ENCODE data around the gene ATP13A2. TPM values are rescaled to one million over a fixed set of nuclear protein-coding genes. Genes with fewer than 3 reads are reported as not detected.

The ATP13A2 gene
- total and polyA plus RNA-seq, 8 donors, result 11.1 to 249 (median 24.8) TPM

- H3K4me3 ChIP-seq, result no peak overlapping the region
- H3K27ac ChIP-seq, result no peak overlapping the region
- DNase-seq, result no peak
- H3K4me1 ChIP-seq, result peaks cover 5 to 17% (median 9%) of the 10 kb centered on the region in 4 donors
- H3K27me3 ChIP-seq, result no peaks in the 10 kb centered on the region
- intact Hi-C loops (cut with DNase I; ENCODE audit: low total_unique reads), result loop anchor here (10.0 kb wide), 1 partner anchor 65 kb away; no protein-coding TSS in a partner anchor
- WGBS, 5 donors, result 82 to 86% (median 84%) methylated on average over 4 of the region's 4 CpGs
- TF ChIP-seq POLR2A (IDR thresholded peaks at IDR 0.05), result no peak
- no peak for TF ChIP-seq CTCF (IDR thresholded peaks at IDR 0.05)
- no peak for TF ChIP-seq POLR2AphosphoS5 (IDR thresholded peaks at IDR 0.05)
- no peak for TF ChIP-seq EP300 (IDR thresholded peaks at IDR 0.05)
- peaks cover 44 to 96% (median 93%) of the 10 kb centered on the region in 4 donors for H3K36me3 ChIP-seq
- no peaks in the 10 kb centered on the region for H3K9me3 ChIP-seq
These were observed 18.5 kb upstream of the ATP13A2 start for GRCh38 chr1:17030206-17030605.

- Histone ChIP-seq H3K4me3 (no peak overlapping the region), H3K36me3 (peaks cover 54 to 100% (median 100%) of the 10 kb centered on the region in 4 donors), H3K9me3 (no peaks in the 10 kb centered on the region), H3K27me3 (no peaks in the 10 kb centered on the region), H3K27ac (peak overlapping the region in 2 of 5 donors; percentile 26 to 52), H3K4me1 (peaks cover 5 to 17% (median 9%) of the 10 kb centered on the region in 4 donors)
- TF ChIP-seq EP300 (IDR thresholded peaks at IDR 0.05) (no peak), POLR2A (IDR thresholded peaks at IDR 0.05) (no peak), POLR2AphosphoS5 (IDR thresholded peaks at IDR 0.05) (no peak), CTCF (IDR thresholded peaks at IDR 0.05) (no peak)
- intact Hi-C loops (cut with DNase I; ENCODE audit: low total_unique reads), result no loop called here
- no peak for DNase-seq
- 77 to 81% (median 79%) methylated on average over 5 of the region's 5 CpGs for WGBS, 5 donors
These were observed 17.0 kb upstream of the ATP13A2 start for GRCh38 chr1:17028662-17029188.

- Histone ChIP-seq H3K4me1 (peaks cover 5 to 17% (median 9%) of the 10 kb centered on the region in 4 donors), H3K9me3 (no peaks in the 10 kb centered on the region), H3K27ac (peak overlapping the region in 2 of 5 donors; percentile 26 to 48), H3K4me3 (no peak overlapping the region), H3K36me3 (peaks cover 60 to 100% (median 100%) of the 10 kb centered on the region in 4 donors), H3K27me3 (no peaks in the 10 kb centered on the region)
- TF ChIP-seq CTCF (IDR thresholded peaks at IDR 0.05), result no peak
- no peak for TF ChIP-seq EP300 (IDR thresholded peaks at IDR 0.05)
- no peak for TF ChIP-seq POLR2AphosphoS5 (IDR thresholded peaks at IDR 0.05)
- TF ChIP-seq POLR2A (IDR thresholded peaks at IDR 0.05), result no peak
- WGBS, 5 donors, result 25 to 40% (median 35%) methylated on average over 2 of the region's 2 CpGs
- peak in 1 of 2 donors; percentile 63 for DNase-seq
- intact Hi-C loops (cut with DNase I; ENCODE audit: low total_unique reads), result no loop called here
These were observed 16.2 kb upstream of the ATP13A2 start for GRCh38 chr1:17027900-17028299.

- TF ChIP-seq POLR2AphosphoS5 (IDR thresholded peaks at IDR 0.05) (no peak), EP300 (IDR thresholded peaks at IDR 0.05) (no peak), CTCF (IDR thresholded peaks at IDR 0.05) (no peak), POLR2A (IDR thresholded peaks at IDR 0.05) (no peak)
- Histone ChIP-seq H3K36me3 (peaks cover 60 to 100% (median 100%) of the 10 kb centered on the region in 4 donors), H3K4me1 (peaks cover 5 to 17% (median 9%) of the 10 kb centered on the region in 4 donors), H3K4me3 (no peak overlapping the region), H3K27ac (peak overlapping the region in 2 of 5 donors; percentile 26 to 48), H3K27me3 (no peaks in the 10 kb centered on the region), H3K9me3 (no peaks in the 10 kb centered on the region)
- WGBS, 5 donors, result 56 to 78% (median 63%) methylated on average over 5 of the region's 5 CpGs
- DNase-seq, result no peak
- intact Hi-C loops (cut with DNase I; ENCODE audit: low total_unique reads), result no loop called here
These were observed 15.7 kb upstream of the ATP13A2 start for GRCh38 chr1:17027403-17027802.

Data from stomach (tissue), 9 donors.